Kidney glomerular epithelial cell (primary cell): ENCODE measurements around the gene EXOSC9.
"Not testable (repeated sequence)": the region's sequence is repeated elsewhere in the genome, so short reads cannot be mapped to it uniquely, and the experiment has no call there.

Experiments
- DNase-seq: peaks from one replicate; lab custom pipeline; 2025; lab: John Stamatoyannopoulos, UW

Gene EXOSC9

GRCh38 chr4:121800961-121801714 is at the start of gene EXOSC9:
EXOSC9 (plus strand) TSS chr4:121801323; CDS start chr4:121801425, 102 bp downstream.
- DNase-seq, result peak; percentile 84

- not testable (repeated sequence) for DNase-seq
These were observed 49.0 kb upstream of the EXOSC9 start for GRCh38 chr4:121752142-121752541.

- no peak for DNase-seq
These were observed 42.1 kb upstream of the EXOSC9 start for GRCh38 chr4:121758925-121759568.

- DNase-seq, result no peak
These were observed 40.9 kb upstream of the EXOSC9 start for GRCh38 chr4:121760205-121760604.

- no peak for DNase-seq
These were observed 36.8 kb upstream of the EXOSC9 start for GRCh38 chr4:121764303-121764701.

- DNase-seq, result no peak
These were observed 36.3 kb upstream of the EXOSC9 start, which contains the start of gene SMIM43 for GRCh38 chr4:121764702-121765367. SMIM43 (minus strand) TSS chr4:121765164; CDS start chr4:121765105, 59 bp downstream.

- no peak for DNase-seq
These were observed 35.8 kb upstream of the EXOSC9 start for GRCh38 chr4:121765368-121765705.

GRCh38 chr4:121765971-121766538 is 35.1 kb upstream of the EXOSC9 start:
- no peak for DNase-seq

- no peak for DNase-seq
These were observed 34.0 kb upstream of the EXOSC9 start for GRCh38 chr4:121767166-121767565.

GRCh38 chr4:121769341-121769740 is 31.8 kb upstream of the EXOSC9 start:
- no peak for DNase-seq

GRCh38 chr4:121771869-121772268 is 29.3 kb upstream of the EXOSC9 start:
- no peak for DNase-seq

- DNase-seq, result no peak
These were observed 27.2 kb upstream of the EXOSC9 start for GRCh38 chr4:121773883-121774282.

- DNase-seq, result no peak
These were observed 24.3 kb upstream of the EXOSC9 start for GRCh38 chr4:121776610-121777401.

GRCh38 chr4:121777625-121778024 is 23.5 kb upstream of the EXOSC9 start:
- DNase-seq, result peak; percentile 55

GRCh38 chr4:121778991-121779628 is 22.0 kb upstream of the EXOSC9 start:
- no peak for DNase-seq

- no peak for DNase-seq
These were observed 17.9 kb upstream of the EXOSC9 start for GRCh38 chr4:121783210-121783609.

- no peak for DNase-seq
These were observed 16.7 kb upstream of the EXOSC9 start for GRCh38 chr4:121784401-121784800.

GRCh38 chr4:121784975-121785374 is 16.1 kb upstream of the EXOSC9 start:
- peak; percentile 74 for DNase-seq

GRCh38 chr4:121785479-121785878 is 15.6 kb upstream of the EXOSC9 start:
- DNase-seq, result no peak

- no peak for DNase-seq
These were observed 14.9 kb upstream of the EXOSC9 start for GRCh38 chr4:121786221-121786620.

- no peak for DNase-seq
These were observed 12.2 kb upstream of the EXOSC9 start for GRCh38 chr4:121788896-121789295.
